Activated T-helper 1 cell treated with Interleukin-2 at 50 U/mL for 16 hours (primary cell): ENCODE results near the gene ZCCHC17.

Experiments used
- DNase-seq: peaks from one replicate; pipeline ENCODE4 v3.0.0-alpha.2; 2020; ENCODE audit warnings: low read depth

ZCCHC17 gene

DNA sequence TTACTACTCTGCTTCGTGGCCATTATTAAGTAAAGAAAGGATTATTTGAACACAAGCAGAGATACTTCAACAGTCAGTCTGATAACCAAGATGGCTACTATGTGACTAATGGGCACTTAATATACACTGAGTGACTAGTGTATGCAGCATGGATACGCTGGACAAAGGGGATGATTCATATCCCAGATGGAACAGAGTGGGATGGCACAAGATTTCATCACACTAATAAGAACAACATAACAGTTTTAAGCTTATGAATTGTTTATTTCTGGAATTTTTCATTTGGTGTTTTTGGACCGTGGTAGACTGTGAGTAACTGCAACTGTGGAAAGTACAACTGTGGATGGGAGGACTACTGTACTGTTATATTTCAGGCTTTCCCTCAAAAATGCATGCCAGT is 9.4 kb downstream of the ZCCHC17 start:
- DNase-seq, result no peak

- no peak for DNase-seq
These were observed 11.2 kb downstream of the ZCCHC17 start for GRCh38 chr1:31308036-31308435.

- no peak for DNase-seq
These were observed 13.4 kb downstream of the ZCCHC17 start for GRCh38 chr1:31310198-31310597.

DNA sequence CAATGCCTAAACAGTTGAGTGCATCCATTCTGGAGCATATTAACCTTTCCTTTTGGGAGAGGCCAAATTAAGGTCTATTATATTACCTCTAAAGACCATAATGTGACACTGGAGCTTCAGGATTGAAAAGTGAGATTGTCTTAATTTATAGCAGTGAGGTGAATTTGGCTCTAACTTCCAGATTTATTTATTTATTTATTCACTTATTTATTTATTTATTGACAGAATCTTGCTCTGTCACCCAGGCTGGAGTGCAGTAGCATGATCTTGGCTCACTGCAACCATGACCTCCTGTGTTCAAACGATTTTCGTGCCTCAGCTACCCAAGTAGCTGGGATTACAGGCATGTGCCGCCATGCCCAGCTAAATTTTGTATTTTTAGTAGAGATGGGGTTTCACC is 19.1 kb downstream of the ZCCHC17 start:
- no peak for DNase-seq

DNA sequence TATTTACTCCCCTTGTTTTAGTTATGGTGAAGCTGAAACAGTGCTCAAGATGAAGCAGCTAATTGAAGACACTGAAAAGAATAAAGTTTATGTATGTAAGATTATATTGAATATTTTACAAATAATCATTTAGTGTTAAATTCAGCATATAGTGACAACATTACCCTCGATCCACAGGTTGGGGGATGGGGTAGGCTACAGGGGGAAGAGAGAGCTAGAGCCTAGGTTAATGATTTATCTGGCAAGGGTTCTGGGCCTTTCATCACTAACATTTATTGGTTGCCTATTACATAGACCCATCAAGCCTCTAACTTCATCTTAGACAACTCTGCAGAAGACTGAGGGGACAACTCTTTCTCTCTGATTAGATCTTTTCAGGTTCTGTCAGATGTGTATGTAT is 21.3 kb downstream of the ZCCHC17 start:
- no peak for DNase-seq

GRCh38 chr1:31324093-31324492 is 27.3 kb downstream of the ZCCHC17 start:
- DNase-seq, result no peak

GRCh38 chr1:31324992-31325391 is 28.2 kb downstream of the ZCCHC17 start:
- DNase-seq, result no peak

- no peak for DNase-seq
These were observed 29.6 kb downstream of the ZCCHC17 start for GRCh38 chr1:31326461-31326860.

GRCh38 chr1:31327381-31327780 is 30.5 kb downstream of the ZCCHC17 start:
- no peak for DNase-seq

DNA sequence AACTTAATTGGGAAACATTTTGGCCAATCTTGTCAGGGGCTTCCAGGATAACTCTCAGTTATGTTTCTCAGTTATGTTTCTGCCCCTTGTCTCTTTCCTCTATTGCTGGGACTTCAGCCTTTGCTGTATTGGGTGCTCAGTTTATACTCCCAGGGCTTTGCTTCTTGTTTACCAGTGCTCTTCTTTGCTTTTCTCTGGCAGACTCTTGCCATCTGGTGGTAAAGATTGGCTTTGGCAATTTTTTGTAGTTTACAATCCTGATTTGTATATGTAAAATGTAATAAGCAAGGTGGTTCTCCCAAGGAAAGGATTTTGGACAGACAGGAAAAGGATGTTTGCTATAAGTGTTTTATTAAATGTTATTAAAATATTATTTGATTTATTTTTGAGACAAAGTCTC is 38.2 kb downstream of the ZCCHC17 start:
- DNase-seq, result no peak

GRCh38 chr1:31336687-31337467 is 40.0 kb downstream of the ZCCHC17 start:
- no peak for DNase-seq

DNA sequence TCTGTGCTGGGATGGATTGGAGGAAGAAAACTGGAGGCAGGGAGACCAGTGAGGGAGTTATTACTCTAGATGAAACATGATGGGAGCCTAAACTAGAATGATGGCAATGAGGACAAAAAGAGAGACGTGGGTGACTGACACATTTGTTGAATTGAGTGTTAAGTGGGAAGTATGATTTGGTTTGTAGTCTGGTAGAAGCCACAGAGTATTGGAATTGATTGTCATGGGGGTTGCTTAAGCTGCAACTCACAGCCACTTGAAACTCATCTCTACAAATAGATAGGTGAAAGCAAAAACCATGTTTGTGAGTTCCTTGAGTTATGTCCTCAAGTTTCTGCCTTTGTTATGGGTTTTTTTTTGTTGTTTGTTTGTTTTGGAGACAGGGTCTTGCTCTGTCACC is 47.7 kb downstream of the ZCCHC17 start:
- no peak for DNase-seq

DNA sequence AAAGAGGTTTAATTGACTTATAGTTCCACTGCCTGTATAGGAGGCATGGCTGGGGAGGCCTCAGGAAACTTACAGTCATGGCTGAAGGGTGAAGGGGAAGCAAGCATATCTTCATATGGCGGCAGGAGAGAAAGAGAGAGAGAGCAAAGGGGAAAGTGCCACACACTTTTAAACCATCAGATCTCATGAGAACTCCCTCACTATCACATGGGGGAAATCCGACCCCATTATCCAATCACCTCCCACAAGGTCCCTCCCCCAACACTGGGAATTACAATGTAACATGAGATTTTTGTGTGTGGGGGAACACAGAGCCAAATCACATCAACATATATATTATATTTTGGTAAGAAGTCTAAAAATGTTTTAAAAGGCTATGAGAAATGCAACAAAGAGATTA is 48.8 kb downstream of the ZCCHC17 start:
- no peak for DNase-seq

GRCh38 chr1:31346785-31347184 is 50.0 kb downstream of the ZCCHC17 start:
- DNase-seq, result no peak

DNA sequence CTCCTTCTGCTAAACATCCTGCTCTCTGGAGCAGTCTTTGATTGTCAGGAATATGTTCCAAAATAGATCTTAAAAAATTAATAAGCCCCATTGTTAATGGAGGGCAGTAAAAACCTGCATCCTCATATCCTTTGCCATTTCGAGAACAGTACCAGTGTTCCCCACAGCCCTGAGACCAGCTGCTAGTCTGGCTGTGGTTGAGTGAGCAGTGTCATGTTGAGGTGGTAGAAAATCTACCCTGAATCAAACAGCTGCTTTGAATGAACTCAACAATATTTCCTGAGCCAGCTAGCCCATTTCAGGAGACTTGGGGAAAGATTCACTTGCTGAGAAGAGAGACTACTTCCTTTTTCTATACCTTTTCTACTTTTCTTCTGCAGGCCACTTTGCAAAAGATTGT is 51.6 kb downstream of the ZCCHC17 start:
- no peak for DNase-seq

GRCh38 chr1:31354283-31354682 is 57.5 kb downstream of the ZCCHC17 start:
- no peak for DNase-seq

DNA sequence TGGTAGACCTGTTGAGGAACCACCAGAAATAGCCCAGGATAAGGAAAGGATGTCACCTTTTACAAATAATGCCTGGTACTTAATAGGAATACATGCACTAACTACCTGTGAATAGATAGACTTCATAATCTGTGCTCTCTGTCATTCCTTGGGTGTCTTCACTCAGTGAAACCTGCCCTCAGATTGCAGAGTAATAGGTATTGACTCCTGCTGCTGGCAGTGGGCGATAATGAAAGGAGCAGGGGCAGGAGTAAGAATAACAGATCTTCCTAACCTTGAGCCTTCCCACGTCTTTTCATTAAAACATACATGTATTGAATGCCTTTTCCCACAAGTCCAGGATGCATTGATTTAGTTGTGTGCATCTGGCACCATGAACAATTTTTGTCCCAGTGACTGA is 59.6 kb downstream of the ZCCHC17 start:
- DNase-seq, result no peak

GRCh38 chr1:31361607-31362006 is 64.8 kb downstream of the ZCCHC17 start:
- no peak for DNase-seq

DNA sequence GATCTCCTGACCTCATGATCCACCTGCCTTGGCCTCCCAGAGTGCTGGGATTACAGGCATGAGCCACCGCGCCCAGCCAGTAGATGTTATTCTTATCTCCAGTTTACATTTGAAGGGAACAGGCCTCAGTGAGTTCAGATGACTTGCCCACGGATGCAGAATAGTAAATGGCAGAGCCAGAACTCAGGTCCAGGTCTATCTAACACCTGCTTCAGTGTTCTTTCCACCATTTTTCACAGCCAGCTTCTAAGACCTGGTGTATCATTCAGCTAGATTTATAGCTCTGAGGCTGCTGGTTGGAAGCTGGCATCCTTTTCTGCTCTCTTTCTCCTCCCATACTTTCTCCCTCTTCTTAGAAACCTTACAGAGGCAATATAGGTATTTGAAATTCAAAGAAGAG is 65.2 kb downstream of the ZCCHC17 start:
- no peak for DNase-seq

DNA sequence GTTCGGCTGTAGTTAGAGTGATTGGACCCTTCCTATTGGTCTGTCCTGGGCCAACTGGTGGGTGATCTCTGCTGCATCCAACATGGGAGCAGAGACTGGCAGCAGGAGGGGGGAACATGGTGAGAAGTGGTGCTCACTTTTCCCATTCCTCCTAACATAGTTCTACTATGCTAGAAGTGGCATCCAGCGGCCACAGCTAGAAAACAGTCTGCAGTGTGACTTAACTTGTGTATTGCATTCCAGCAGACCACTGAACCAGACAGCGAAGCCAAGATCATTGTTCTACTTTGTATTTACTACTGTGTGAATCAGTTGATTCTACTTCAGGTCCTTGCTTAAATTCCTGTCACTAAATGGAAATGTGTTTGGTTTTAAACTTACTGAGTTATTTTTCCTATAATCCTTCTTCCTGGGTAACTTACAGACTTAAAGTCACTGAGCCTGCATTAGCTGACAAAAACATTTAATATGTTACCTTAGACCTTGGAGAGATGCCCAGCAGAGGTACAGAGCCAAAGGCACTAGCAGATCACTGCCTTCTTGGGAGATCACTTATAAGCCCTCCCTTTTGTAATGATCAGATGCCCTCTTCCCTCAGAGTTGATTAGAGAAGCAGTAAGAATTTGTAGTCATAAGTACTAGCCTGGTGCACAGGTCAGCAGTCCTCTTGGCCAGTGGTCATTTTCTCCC is 67.9 kb downstream of the ZCCHC17 start:
- no peak for DNase-seq

GRCh38 chr1:31366796-31367195 is 70.0 kb downstream of the ZCCHC17 start:
- no peak for DNase-seq

DNA sequence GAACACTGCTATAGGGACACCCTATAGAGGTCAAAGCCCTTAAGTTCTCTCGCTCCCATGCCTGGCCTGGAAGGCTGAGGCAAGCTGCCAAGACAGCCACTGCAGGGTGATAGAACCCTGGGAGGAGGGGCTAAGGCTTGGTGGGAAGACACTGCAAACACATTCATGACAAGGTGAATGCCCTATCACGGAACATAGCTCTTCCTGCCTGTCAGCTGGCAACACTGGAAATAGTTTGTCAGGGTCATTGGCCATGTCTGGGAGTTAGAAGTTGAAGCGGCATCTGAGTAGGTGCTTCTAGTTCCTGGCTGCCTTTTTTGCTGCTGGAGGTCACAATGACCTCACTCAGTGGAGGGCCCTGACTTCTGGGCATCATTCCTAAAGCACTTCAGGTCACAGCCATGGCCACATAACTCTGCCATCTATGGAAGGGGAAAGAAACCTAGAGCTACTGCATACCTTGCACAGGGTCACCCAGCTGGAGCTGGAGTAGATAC is 71.8 kb downstream of the ZCCHC17 start:
- no peak for DNase-seq

- DNase-seq, result no peak
These were observed 73.2 kb downstream of the ZCCHC17 start for GRCh38 chr1:31370021-31370420.

GRCh38 chr1:31370565-31370964 is 73.7 kb downstream of the ZCCHC17 start:
- no peak for DNase-seq
